ACC112 (cell line): Measurements from ENCODE around the gene SIRT2.
A peak's percentile ranks its signal among the peaks of the same experiment; 100 is the strongest.
"Not testable (repeated sequence)": the region's sequence is repeated elsewhere in the genome, so short reads cannot be mapped to it uniquely, and the experiment has no call there.

ENCODE experiments used
- H2AFZ ChIP-seq: fragments of 200-600 bp; sonication (generic); one replicate; pipeline ENCODE4 v1.6.0; 2017; ENCODE audit warnings: antibody characterized with exemption, low read length; ENCODE audit not compliant: unreplicated experiment
- H3K27ac ChIP-seq: fragments of 200-600 bp; sonication (generic); 2 replicates; pipeline ENCODE4 v1.5.1; 2014; ENCODE audit warnings: low read depth, mild to moderate bottlenecking, antibody characterized with exemption, low read length, moderate library complexity
- H3K27me3 ChIP-seq: fragments of 200-600 bp; sonication (generic); 2 replicates; pipeline ENCODE4 v1.6.1; 2014; ENCODE audit warnings: mild to moderate bottlenecking, antibody characterized with exemption, low read length, moderate library complexity, mixed read lengths; ENCODE audit not compliant: insufficient read depth
- H3K36me3 ChIP-seq: fragments of 200-600 bp; sonication (generic); 2 replicates; pipeline ENCODE4 v1.6.1; 2016; ENCODE audit warnings: mild to moderate bottlenecking, antibody characterized with exemption, low read length, moderate library complexity, mixed read lengths; ENCODE audit not compliant: insufficient read depth
- H3K4me1 ChIP-seq: fragments of 200-600 bp; sonication (generic); one replicate; pipeline ENCODE4 v1.6.1; 2016; ENCODE audit warnings: low read length, mixed read lengths; ENCODE audit not compliant: insufficient read depth, unreplicated experiment, control insufficient read depth
- H3K4me3 ChIP-seq: fragments of 200-600 bp; sonication (generic); 2 replicates; pipeline ENCODE4 v1.5.1; 2014; ENCODE audit warnings: mild to moderate bottlenecking, low read depth, low read length
- H3K79me2 ChIP-seq: fragments of 200-600 bp; sonication (generic); one replicate; pipeline ENCODE4 v1.6.0; 2016; ENCODE audit warnings: low read length; ENCODE audit not compliant: control insufficient read depth, unreplicated experiment, insufficient read depth

SIRT2 gene

DNA sequence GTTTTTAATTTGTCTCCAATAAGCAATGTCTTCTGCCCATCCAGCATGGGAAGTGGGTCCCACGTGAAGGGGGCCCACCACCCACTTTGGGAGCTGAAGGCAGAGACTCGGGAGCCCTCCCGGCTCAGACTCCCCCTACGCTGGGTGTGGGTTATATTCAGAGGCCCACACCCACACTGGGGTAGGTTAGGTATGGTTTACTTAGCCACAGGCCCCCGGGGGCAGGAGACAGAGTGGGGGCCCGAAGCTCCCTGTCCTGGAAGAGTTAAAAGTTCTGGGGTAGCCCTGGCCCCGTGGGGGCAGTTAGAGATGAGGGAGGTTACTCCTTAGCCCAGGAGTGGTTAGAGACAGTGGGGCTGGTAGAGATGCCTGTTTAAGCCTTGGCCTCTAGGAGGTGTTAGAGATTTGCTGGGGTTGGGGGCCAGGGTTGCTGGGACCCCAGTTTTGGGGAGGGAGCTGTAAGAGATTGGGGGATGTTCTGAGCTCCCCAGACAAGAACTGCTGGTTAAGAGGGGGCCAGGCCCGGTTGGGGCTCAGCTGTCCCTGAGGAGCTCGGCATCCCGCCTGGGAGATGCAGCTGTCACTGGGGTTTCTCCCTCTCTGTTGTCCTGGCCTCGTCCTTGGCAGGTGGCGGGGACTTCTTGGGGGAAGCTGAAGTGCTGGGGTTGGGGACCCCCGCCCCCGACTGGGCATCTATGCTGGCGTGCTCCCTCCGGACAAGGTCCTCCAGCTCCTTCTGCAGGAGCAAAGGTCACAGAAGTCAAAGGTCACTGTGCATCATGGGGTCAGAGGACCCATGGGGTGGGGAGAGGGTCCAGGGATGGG is 20.6 kb downstream of the SIRT2 start:
- H3K27ac ChIP-seq, result no peak overlapping the region
- no peak overlapping the region for H2AFZ ChIP-seq
- no peaks in the 10 kb centered on the region for H3K4me1 ChIP-seq
- H3K27me3 ChIP-seq, result no peaks in the 10 kb centered on the region
- no peaks in the 10 kb centered on the region for H3K36me3 ChIP-seq
- H3K4me3 ChIP-seq, result no peak overlapping the region
- H3K79me2 ChIP-seq, result no peaks in the 10 kb centered on the region

DNA sequence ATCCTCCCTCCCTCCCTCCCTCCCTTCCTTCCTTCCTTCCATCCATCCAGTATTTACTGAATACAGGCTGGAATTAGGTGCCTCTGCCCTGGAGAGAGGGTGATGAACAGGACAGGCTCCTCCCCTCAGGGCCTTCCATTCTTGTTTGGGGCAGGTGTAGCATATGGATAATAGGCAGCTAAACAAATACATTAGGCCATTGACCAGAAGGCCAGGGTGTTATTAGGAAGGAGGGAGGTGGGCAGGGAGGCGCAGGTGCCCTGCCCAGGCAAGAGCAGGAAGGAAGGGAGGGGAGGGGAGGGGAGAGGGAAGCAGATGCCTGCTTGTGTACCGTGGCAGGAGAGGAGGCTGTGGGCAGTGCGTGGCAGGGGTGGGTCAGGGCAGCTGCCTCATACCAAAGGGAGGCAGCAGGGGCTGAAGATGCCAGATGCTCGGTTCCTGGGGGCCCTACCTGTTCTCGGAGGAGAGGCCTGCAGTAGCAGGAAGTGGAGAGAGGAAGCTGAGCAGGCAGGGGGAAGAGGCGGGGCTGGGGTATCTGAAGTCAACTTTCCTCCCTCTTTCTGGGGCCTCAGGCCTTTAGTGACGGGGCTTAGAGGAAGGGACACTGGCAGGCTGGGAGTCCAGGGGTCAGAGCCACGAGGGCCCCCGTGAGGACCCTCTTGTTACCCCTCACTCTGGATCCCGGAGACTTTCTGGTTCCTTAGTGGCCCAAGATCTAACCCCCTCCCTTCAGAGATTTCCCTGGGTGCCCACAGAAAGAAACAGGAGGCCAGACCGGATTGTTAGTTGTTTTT is 21.4 kb downstream of the SIRT2 start, which contains the start of gene RINL:
RINL (minus strand) TSS at position 495 of the 794 bp plus-strand sequence. CDS start 1,533 bp downstream, outside the sequence.
- H3K27me3 ChIP-seq, result no peaks in the 10 kb centered on the region
- H3K4me3 ChIP-seq, result no peak within 1 kb of the TSS
- no peaks in the 10 kb centered on the region for H3K36me3 ChIP-seq
- no peak within 1 kb of the TSS for H3K27ac ChIP-seq
- no peaks in the 10 kb centered on the region for H3K4me1 ChIP-seq
- no peaks in the 10 kb centered on the region for H3K79me2 ChIP-seq
- no peak within 1 kb of the TSS for H2AFZ ChIP-seq

DNA sequence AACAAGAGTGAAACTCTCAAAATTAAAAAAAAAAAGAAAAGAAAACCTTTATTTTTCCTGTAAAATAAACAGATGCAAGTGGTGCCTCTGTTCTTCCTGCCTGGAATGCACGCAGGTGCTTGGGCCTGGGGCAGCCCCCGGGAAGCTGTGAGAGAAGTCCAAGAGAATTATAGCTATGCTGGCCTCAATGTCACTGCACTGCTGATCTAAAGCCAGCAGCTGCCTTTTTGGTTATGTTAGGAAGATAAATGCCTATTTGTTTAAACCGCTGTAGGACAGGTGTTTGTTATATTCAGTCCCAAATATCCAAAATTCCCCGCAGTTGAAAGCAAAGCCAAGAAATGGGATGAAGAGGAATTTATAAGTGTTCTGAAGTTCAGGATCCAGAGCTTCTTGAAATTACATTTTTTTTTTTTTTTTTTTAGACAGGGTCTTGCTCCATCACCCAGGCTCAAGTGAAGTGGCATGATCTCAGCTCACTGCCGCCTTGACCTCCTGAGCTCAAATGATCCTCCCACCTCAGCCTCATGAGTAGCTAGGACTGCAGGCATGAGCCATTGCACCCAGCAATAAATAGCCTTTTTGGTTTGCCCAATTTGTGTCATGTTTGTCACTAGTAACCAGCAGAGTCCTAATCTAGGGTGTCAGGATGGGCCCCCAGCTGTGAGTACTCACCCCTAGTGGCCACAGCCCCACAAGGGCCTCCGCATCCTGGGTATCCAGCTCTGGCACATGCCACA is 23.6 kb downstream of the SIRT2 start:
- no peaks in the 10 kb centered on the region for H3K4me1 ChIP-seq
- H3K27ac ChIP-seq, result no peak overlapping the region
- no peak overlapping the region for H2AFZ ChIP-seq
- H3K4me3 ChIP-seq, result no peak overlapping the region
- no peaks in the 10 kb centered on the region for H3K36me3 ChIP-seq
- no peaks in the 10 kb centered on the region for H3K79me2 ChIP-seq
- H3K27me3 ChIP-seq, result no peaks in the 10 kb centered on the region

DNA sequence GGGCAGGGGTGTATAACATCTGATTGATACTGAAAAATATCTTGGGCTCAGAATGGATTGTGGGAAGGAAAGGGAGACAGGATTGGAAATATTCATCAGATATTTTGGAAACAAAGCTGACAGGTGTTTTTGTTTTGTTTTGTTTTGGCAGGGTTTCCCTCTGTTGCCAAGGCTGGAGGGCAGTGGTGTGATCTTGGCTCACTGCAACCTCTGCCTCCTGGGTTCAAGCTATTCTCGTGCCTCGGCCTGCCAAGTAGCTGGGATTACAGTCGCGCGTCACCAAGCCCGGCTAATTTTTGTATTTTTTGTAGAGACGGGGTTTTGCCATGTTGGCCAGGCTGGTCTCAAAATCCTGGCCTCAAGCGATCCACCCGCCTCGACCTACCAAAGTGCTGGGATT is 26.0 kb downstream of the SIRT2 start:
- not testable (repeated sequence) for H3K4me3 ChIP-seq, H3K79me2 ChIP-seq, H2AFZ ChIP-seq, H3K27ac ChIP-seq, H3K36me3 ChIP-seq, H3K27me3 ChIP-seq, H3K4me1 ChIP-seq

DNA sequence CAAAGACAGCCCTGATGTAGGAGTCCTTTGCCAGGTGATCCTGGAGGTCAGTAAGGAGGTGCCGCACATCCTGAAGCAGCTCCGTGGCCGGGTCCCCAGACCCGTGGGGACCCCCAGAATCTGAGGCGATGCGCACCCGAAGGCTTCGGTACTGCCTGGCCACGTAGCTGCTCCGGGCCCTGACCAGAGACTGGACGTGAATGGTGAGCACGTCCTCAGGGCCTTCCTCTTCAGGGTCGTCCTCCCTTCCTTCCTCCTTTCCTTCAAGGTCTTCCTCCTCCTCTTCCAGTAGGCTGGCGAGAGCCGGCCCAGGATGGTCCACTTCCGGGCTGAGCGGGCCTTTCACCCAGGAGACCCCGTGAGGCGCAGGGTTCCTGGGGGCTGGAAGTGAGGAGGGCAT is 28.8 kb downstream of the SIRT2 start:
- Histone ChIP-seq H3K79me2 (no peaks in the 10 kb centered on the region), H3K4me3 (no peak overlapping the region; the same call in 1 of the 2 replicates), H3K27ac (no peak overlapping the region), H3K4me1 (no peaks in the 10 kb centered on the region), H2AFZ (no peak overlapping the region), H3K27me3 (no peaks in the 10 kb centered on the region), H3K36me3 (no peaks in the 10 kb centered on the region)

DNA sequence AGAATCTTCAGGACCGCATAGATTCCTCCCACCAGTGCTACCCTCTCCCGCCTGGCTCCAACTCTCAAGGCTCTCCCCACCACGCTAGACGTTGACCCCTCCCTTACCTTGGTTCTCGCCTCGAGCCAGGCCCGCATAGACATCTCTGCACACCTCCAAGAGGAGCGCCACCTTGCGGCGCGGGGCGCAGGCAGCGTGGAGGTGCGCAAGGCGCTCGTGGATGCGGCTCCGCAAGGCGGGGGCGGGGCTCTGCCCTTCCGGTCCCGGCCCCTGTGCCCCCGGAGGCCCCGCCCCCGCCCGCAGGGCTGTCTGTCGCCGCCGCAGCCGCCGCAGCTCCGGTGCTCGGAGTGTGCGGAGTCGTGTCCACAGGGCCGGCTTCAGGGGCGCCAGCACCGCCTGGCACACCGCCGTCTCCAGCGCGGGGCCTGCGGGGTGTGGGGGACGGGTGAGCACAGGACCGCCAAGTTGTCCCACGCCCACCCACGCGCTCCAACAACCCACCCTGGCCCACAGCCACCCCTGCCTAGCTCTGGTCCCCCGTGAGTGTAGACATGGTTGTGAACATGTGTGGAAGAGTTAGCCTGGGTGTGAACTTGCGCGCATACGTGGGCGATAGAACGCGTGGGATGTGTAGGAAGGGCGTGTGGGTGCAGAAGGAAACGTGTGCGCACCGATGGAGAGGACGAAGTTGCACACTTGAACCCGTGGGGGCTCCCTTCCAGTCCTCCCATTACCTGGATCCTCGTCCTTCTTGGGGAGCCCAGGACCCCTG is 29.4 kb downstream of the SIRT2 start:
- Histone ChIP-seq H3K27ac (no peak overlapping the region), H3K79me2 (no peaks in the 10 kb centered on the region), H2AFZ (no peak overlapping the region), H3K4me3 (peak overlapping the region; percentile 60), H3K27me3 (no peaks in the 10 kb centered on the region), H3K36me3 (no peaks in the 10 kb centered on the region), H3K4me1 (no peaks in the 10 kb centered on the region)

DNA sequence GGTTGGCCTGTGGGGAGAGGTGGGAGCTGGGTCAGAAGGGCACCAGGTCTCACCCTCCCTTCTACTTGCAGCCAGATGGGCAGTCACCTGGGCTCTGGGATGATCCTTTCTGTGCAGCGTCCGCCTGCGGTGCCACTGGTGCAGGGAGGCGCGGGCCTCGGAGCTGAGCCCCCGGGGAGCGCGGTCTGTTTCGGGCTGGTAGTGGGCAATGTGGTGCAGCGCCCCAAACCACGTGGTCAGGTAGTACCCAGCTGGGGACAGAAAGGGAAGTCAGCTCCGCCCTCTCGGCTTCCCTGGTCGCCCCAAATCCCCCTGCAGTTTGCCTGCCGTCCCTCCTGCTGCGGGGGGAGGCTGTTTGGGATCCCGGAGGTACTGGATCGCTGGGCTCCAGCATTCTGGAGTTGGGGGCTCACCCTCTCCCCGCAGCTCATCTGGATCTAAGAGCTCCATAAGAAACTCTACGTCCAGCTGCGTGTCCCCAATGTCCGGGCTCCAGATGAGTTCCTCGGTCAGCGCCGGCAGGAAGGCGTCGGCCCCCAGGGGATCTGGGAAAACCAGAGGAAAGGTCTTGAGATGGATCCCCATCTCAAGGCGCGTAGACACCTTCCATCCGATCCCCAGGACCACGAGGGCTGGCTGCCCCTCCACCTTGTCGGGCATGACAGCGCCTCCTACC is 30.1 kb downstream of the SIRT2 start:
- Histone ChIP-seq H3K79me2 (no peaks in the 10 kb centered on the region), H3K27ac (no peak overlapping the region), H3K36me3 (no peaks in the 10 kb centered on the region), H2AFZ (no peak overlapping the region), H3K4me1 (no peaks in the 10 kb centered on the region), H3K4me3 (peak overlapping the region; percentile 60), H3K27me3 (no peaks in the 10 kb centered on the region)

DNA sequence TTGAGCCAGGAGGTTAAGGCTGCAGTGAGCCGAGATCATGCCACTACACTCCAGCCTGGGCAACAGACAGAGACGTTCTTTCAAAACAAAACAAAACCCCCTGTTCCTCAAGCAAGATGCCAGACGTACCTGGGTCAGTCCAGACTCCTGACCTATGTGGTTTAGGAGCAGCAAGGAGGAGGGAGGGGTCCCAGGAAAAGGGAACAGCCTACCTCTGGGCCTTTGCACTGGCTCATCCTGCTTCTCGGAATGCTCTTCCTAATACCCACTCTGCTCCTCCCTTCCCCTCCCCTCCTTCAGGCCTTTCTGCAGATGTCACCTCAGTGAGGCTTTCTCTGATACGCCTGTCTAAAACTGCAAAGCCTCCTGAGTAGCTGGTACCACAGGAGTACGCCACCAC is 30.9 kb downstream of the SIRT2 start:
- Histone ChIP-seq H3K4me3 (no peak overlapping the region; the same call in 1 of the 2 replicates), H3K36me3 (no peaks in the 10 kb centered on the region), H3K27ac (no peak overlapping the region), H3K79me2 (no peaks in the 10 kb centered on the region), H2AFZ (no peak overlapping the region), H3K4me1 (no peaks in the 10 kb centered on the region), H3K27me3 (no peaks in the 10 kb centered on the region)

DNA sequence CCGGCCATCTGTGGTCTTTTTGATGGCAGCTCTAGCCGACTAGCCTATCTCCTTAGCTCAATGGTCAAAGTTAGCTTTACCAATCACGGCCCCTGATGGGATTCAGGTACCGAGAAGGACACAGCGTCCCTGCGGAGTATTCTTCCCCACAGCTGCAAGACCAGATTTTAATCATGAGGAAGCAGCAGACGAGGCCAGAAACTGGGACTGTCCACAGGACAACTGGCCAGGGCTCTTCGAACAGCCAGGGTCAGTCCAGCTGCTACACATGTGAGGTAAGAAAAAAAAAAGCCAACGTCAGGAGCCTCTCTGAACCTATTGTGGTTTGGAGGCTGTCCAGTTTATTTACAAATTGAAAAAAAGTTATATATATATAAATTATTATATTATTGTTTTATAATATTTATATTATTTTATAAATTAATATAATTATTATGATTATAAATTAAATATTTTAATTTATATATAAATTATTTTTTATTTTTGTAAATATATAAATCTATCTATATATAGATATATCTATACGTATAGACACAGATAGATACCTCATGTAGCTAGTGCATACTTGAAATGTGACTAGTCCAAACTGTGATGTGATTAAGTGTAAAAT is 32.1 kb downstream of the SIRT2 start:
- H3K27ac ChIP-seq, result no peak overlapping the region
- no peaks in the 10 kb centered on the region for H3K27me3 ChIP-seq
- no peaks in the 10 kb centered on the region for H3K36me3 ChIP-seq
- H2AFZ ChIP-seq, result no peak overlapping the region
- H3K4me1 ChIP-seq, result no peaks in the 10 kb centered on the region
- H3K4me3 ChIP-seq, result no peak overlapping the region
- H3K79me2 ChIP-seq, result no peaks in the 10 kb centered on the region
